Stimulated activated memory B cell treated with anti-CD40 and anti-IgM and Interleukin-4, amounts not matched to agents 10 μg/mL and 1 μg/mL and 100 μg/mL, for 72 hours (primary cell): ENCODE data around the gene CLCA1.

Source experiments
- ATAC-seq: fragments of 150-1000 bp; cut with Tn5 transposase; 2 replicates; pipeline ENCODE4 v1.10.0; 2021
- H3K27ac Mint-ChIP-seq: one replicate; pipeline ENCODE4 v1.8.0; 2022; ENCODE audit warnings: mild to moderate bottlenecking, mixed read lengths
- H3K27me3 Mint-ChIP-seq: one replicate; pipeline ENCODE4 v1.8.0; 2022; ENCODE audit warnings: mixed read lengths
- H3K36me3 Mint-ChIP-seq: one replicate; pipeline ENCODE4 v1.8.0; 2022; ENCODE audit warnings: mixed read lengths
- H3K4me1 Mint-ChIP-seq: one replicate; pipeline ENCODE4 v1.8.0; 2022; ENCODE audit warnings: mixed read lengths
- H3K4me3 Mint-ChIP-seq: one replicate; pipeline ENCODE4 v1.8.0; 2022; ENCODE audit warnings: mild to moderate bottlenecking, moderate library complexity, mixed read lengths
- H3K9me3 Mint-ChIP-seq: one replicate; pipeline ENCODE4 v1.8.0; 2022; ENCODE audit warnings: mixed read lengths

Gene CLCA1

GRCh38 chr1:86448670-86449069 is 20.1 kb upstream of the CLCA1 start:
- Mint-ChIP-seq H3K36me3 (no peaks in the 10 kb centered on the region), H3K9me3 (no peaks in the 10 kb centered on the region), H3K27me3 (no peaks in the 10 kb centered on the region), H3K4me1 (peaks cover 8% of the 10 kb centered on the region), H3K4me3 (no peak overlapping the region), H3K27ac (no peak overlapping the region)
- no peak for ATAC-seq

GRCh38 chr1:86449103-86449502 is 19.6 kb upstream of the CLCA1 start:
- Mint-ChIP-seq H3K27me3 (no peaks in the 10 kb centered on the region), H3K27ac (no peak overlapping the region), H3K4me3 (no peak overlapping the region), H3K9me3 (no peaks in the 10 kb centered on the region), H3K4me1 (peaks cover 8% of the 10 kb centered on the region), H3K36me3 (no peaks in the 10 kb centered on the region)
- no peak for ATAC-seq

- ATAC-seq = peak; percentile 47
- no peaks in the 10 kb centered on the region for H3K27me3 Mint-ChIP-seq
- no peak overlapping the region for H3K27ac Mint-ChIP-seq
- no peaks in the 10 kb centered on the region for H3K36me3 Mint-ChIP-seq
- H3K4me3 Mint-ChIP-seq = no peak overlapping the region
- H3K4me1 Mint-ChIP-seq = peaks cover 8% of the 10 kb centered on the region
- H3K9me3 Mint-ChIP-seq = no peaks in the 10 kb centered on the region
These were observed 17.9 kb upstream of the CLCA1 start for GRCh38 chr1:86450847-86451246.

- Mint-ChIP-seq H3K27me3 (peaks cover 14% of the 10 kb centered on the region), H3K4me3 (no peak overlapping the region), H3K9me3 (no peaks in the 10 kb centered on the region), H3K4me1 (peaks cover 8% of the 10 kb centered on the region), H3K27ac (no peak overlapping the region), H3K36me3 (no peaks in the 10 kb centered on the region)
- peak; percentile 53 for ATAC-seq
These were observed 15.1 kb upstream of the CLCA1 start for GRCh38 chr1:86453664-86454063.

- Mint-ChIP-seq H3K27me3 (peaks cover 14% of the 10 kb centered on the region), H3K4me1 (peaks cover 8% of the 10 kb centered on the region), H3K9me3 (no peaks in the 10 kb centered on the region), H3K36me3 (no peaks in the 10 kb centered on the region), H3K4me3 (no peak overlapping the region), H3K27ac (no peak overlapping the region)
- ATAC-seq = no peak
These were observed 13.7 kb upstream of the CLCA1 start for GRCh38 chr1:86455073-86455472.

- Mint-ChIP-seq H3K27me3 (peaks cover 14% of the 10 kb centered on the region), H3K36me3 (no peaks in the 10 kb centered on the region), H3K27ac (no peak overlapping the region), H3K4me3 (no peak overlapping the region), H3K4me1 (no peaks in the 10 kb centered on the region), H3K9me3 (no peaks in the 10 kb centered on the region)
- ATAC-seq = no peak
These were observed 7.7 kb upstream of the CLCA1 start for GRCh38 chr1:86460998-86461397.

GRCh38 chr1:86461482-86461881 is 7.2 kb upstream of the CLCA1 start:
- Mint-ChIP-seq H3K4me1 (no peaks in the 10 kb centered on the region), H3K27ac (no peak overlapping the region), H3K4me3 (no peak overlapping the region), H3K27me3 (peaks cover 14% of the 10 kb centered on the region), H3K36me3 (no peaks in the 10 kb centered on the region), H3K9me3 (no peaks in the 10 kb centered on the region)
- no peak for ATAC-seq

GRCh38 chr1:86464819-86465218 is 3.9 kb upstream of the CLCA1 start:
- no peak overlapping the region for H3K27ac Mint-ChIP-seq
- no peaks in the 10 kb centered on the region for H3K27me3 Mint-ChIP-seq
- H3K36me3 Mint-ChIP-seq = no peaks in the 10 kb centered on the region
- no peak overlapping the region for H3K4me3 Mint-ChIP-seq
- H3K9me3 Mint-ChIP-seq = no peaks in the 10 kb centered on the region
- H3K4me1 Mint-ChIP-seq = peaks cover 1% of the 10 kb centered on the region
- ATAC-seq = no peak

- peaks cover 16% of the 10 kb centered on the region for H3K4me1 Mint-ChIP-seq
- H3K9me3 Mint-ChIP-seq = no peaks in the 10 kb centered on the region
- no peak overlapping the region for H3K27ac Mint-ChIP-seq
- no peak for ATAC-seq
- H3K4me3 Mint-ChIP-seq = no peak overlapping the region
- H3K36me3 Mint-ChIP-seq = no peaks in the 10 kb centered on the region
- no peaks in the 10 kb centered on the region for H3K27me3 Mint-ChIP-seq
These were observed 2.5 kb upstream of the CLCA1 start for GRCh38 chr1:86466109-86466844.

- Mint-ChIP-seq H3K27me3 (peaks cover 5% of the 10 kb centered on the region), H3K27ac (no peak overlapping the region), H3K4me3 (no peak overlapping the region), H3K9me3 (no peaks in the 10 kb centered on the region), H3K4me1 (peaks cover 16% of the 10 kb centered on the region), H3K36me3 (no peaks in the 10 kb centered on the region)
- no peak for ATAC-seq
These were observed 1.7 kb upstream of the CLCA1 start for GRCh38 chr1:86466986-86467385.

- Mint-ChIP-seq H3K36me3 (no peaks in the 10 kb centered on the region), H3K27ac (peak overlapping the region; percentile 12), H3K27me3 (peaks cover 12% of the 10 kb centered on the region), H3K9me3 (no peaks in the 10 kb centered on the region), H3K4me3 (no peak overlapping the region), H3K4me1 (peaks cover 16% of the 10 kb centered on the region)
- peak; percentile 85 for ATAC-seq
These were observed 2.1 kb downstream of the CLCA1 start for GRCh38 chr1:86470859-86471258.

GRCh38 chr1:86471291-86471690 is 2.6 kb downstream of the CLCA1 start:
- no peaks in the 10 kb centered on the region for H3K9me3 Mint-ChIP-seq
- no peaks in the 10 kb centered on the region for H3K36me3 Mint-ChIP-seq
- peaks cover 16% of the 10 kb centered on the region for H3K4me1 Mint-ChIP-seq
- H3K4me3 Mint-ChIP-seq = no peak overlapping the region
- ATAC-seq = no peak
- peaks cover 12% of the 10 kb centered on the region for H3K27me3 Mint-ChIP-seq
- peak overlapping the region; percentile 12 for H3K27ac Mint-ChIP-seq

GRCh38 chr1:86472152-86472551 is 3.4 kb downstream of the CLCA1 start:
- no peak overlapping the region for H3K27ac Mint-ChIP-seq
- H3K4me3 Mint-ChIP-seq = no peak overlapping the region
- H3K27me3 Mint-ChIP-seq = peaks cover 12% of the 10 kb centered on the region
- H3K9me3 Mint-ChIP-seq = no peaks in the 10 kb centered on the region
- H3K36me3 Mint-ChIP-seq = no peaks in the 10 kb centered on the region
- no peak for ATAC-seq
- H3K4me1 Mint-ChIP-seq = peaks cover 16% of the 10 kb centered on the region

- no peaks in the 10 kb centered on the region for H3K36me3 Mint-ChIP-seq
- no peak overlapping the region for H3K4me3 Mint-ChIP-seq
- ATAC-seq = no peak
- no peak overlapping the region for H3K27ac Mint-ChIP-seq
- peaks cover 12% of the 10 kb centered on the region for H3K27me3 Mint-ChIP-seq
- H3K9me3 Mint-ChIP-seq = no peaks in the 10 kb centered on the region
- H3K4me1 Mint-ChIP-seq = peaks cover 16% of the 10 kb centered on the region
These were observed 4.0 kb downstream of the CLCA1 start for GRCh38 chr1:86472767-86473166.

- no peak overlapping the region for H3K27ac Mint-ChIP-seq
- no peak for ATAC-seq
- no peaks in the 10 kb centered on the region for H3K4me1 Mint-ChIP-seq
- H3K9me3 Mint-ChIP-seq = no peaks in the 10 kb centered on the region
- H3K36me3 Mint-ChIP-seq = no peaks in the 10 kb centered on the region
- H3K4me3 Mint-ChIP-seq = no peak overlapping the region
- H3K27me3 Mint-ChIP-seq = peaks cover 5% of the 10 kb centered on the region
These were observed 8.5 kb downstream of the CLCA1 start for GRCh38 chr1:86477256-86477655.

- H3K9me3 Mint-ChIP-seq = no peaks in the 10 kb centered on the region
- ATAC-seq = no peak
- no peak overlapping the region for H3K27ac Mint-ChIP-seq
- H3K36me3 Mint-ChIP-seq = no peaks in the 10 kb centered on the region
- H3K4me3 Mint-ChIP-seq = no peak overlapping the region
- H3K27me3 Mint-ChIP-seq = peaks cover under 1% of the 10 kb centered on the region
- H3K4me1 Mint-ChIP-seq = no peaks in the 10 kb centered on the region
These were observed 9.0 kb downstream of the CLCA1 start for GRCh38 chr1:86477682-86478081.
